ENCODE data around the gene LILRB1. TPM values are rescaled to one million over a fixed set of nuclear protein-coding genes. Genes with fewer than 3 reads are reported as not detected.

The LILRB1 gene
- total RNA-seq, 1 donor from 2014 or later, result 23.6 TPM

DNA sequence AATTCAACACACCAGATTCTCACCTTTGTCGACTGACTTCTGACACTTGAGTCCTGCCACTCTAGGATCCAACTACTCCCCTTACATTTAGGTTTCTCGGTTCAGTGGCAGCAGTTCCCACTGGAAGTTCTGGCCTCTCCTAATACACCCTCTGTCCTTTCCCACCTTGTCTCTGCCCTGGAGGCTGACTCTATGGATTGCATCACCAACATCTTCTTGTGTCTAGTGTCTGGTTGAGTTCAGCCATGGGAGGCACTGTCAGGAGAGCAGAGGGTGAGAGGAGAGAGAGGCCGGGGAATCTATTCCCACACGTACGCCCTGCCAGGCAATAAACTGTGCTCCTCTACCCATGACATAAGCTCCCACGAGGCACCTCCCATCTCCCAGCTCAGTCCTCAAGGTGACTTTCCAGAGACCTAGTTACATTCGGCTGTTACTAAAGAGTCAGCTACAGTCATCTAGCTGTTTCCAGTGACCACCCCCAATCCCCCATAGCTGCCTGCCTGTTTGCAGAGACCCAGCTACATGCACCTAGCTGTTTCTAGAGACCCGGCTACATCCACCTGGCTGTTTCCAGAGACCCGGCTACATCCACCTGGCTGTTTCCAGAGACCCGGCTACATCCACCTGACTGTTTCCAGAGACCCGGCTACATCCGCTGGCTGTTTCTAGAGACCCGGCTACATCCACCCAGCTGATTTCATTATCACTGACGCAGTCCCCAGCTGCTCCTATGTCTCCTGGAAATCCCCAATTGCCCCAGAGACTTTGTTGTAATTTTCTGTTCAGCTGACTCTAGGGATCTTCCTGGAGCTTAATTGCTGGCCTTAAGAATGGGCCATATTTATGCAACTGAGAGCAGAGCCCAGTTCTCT lies 24.4 kb downstream of the LILRB1 start:
- intact Hi-C loops (cut with DNase I), result no loop called here
- TF ChIP-seq, protein P1, sequence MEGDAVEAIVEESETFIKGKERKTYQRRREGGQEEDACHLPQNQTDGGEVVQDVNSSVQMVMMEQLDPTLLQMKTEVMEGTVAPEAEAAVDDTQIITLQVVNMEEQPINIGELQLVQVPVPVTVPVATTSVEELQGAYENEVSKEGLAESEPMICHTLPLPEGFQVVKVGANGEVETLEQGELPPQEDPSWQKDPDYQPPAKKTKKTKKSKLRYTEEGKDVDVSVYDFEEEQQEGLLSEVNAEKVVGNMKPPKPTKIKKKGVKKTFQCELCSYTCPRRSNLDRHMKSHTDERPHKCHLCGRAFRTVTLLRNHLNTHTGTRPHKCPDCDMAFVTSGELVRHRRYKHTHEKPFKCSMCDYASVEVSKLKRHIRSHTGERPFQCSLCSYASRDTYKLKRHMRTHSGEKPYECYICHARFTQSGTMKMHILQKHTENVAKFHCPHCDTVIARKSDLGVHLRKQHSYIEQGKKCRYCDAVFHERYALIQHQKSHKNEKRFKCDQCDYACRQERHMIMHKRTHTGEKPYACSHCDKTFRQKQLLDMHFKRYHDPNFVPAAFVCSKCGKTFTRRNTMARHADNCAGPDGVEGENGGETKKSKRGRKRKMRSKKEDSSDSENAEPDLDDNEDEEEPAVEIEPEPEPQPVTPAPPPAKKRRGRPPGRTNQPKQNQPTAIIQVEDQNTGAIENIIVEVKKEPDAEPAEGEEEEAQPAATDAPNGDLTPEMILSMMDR (IDR thresholded peaks at IDR 0.05), result no peak
- peak; percentile 49 for ATAC-seq

DNA sequence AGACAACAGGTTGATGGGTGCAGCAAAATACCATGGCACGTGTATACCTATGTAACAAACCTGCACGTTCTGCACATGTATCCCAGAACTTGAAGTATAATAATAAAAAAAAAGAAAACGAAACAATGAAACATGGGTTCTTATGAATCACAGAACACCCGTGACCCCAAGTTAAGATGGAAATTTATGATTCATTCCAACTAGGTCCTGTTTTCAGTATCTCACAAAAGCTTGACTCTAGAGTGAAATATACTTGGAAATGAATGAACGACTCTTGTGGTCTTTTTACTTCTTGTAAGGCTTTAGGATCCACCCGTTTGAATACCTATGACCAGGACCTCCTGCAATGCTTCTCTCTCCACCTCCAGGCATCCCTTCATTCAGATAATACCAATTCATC lies 29.0 kb downstream of the LILRB1 start:
- ATAC-seq (no peak), DNase-seq (no peak)

More for the DNA sequence above, 24.4 kb downstream of the LILRB1 start:
- no peak overlapping the region for H3K27ac ChIP-seq
- no peaks in the 10 kb centered on the region for H3K9me3 ChIP-seq
- DNase-seq, result no peak
- H3K4me3 ChIP-seq, result no peak overlapping the region
- peaks cover 12% of the 10 kb centered on the region for H3K27me3 ChIP-seq
- H3K4me1 ChIP-seq, result no peaks in the 10 kb centered on the region
- H3K36me3 ChIP-seq, result no peaks in the 10 kb centered on the region

DNA sequence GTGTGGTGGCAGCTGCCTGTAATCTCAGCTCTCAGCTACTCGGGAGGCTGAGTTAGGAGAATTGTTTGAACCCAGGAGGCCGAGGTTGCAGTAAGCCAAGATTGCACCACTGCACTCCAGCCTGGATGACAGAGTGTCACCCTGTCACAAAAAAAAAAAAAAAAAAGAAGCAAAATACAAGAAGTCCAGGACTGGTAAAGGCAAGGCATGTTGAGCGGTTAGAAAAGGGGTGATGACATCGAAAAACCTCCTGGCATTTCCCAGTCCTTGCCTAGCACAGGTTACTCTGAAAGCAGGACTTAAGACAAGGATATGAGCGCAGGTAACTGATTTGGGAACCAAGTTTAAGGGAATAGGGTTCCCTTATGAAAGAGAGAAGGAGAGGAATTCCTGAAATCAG lies 30.0 kb downstream of the LILRB1 start:
- peaks cover 16% of the 10 kb centered on the region for H3K27me3 ChIP-seq
- DNase-seq, result no peak
- TF ChIP-seq, protein P1 (IDR thresholded peaks at IDR 0.05), result no peak
- no peak overlapping the region for H3K27ac ChIP-seq
- no peaks in the 10 kb centered on the region for H3K36me3 ChIP-seq
- intact Hi-C loops (cut with DNase I), result no loop called here
- H3K9me3 ChIP-seq, result no peaks in the 10 kb centered on the region
- no peak overlapping the region for H3K4me3 ChIP-seq
- H3K4me1 ChIP-seq, result no peaks in the 10 kb centered on the region
- peak; percentile 33 for ATAC-seq

More for the DNA sequence above, 29.0 kb downstream of the LILRB1 start:
- Histone ChIP-seq H3K4me3 (no peak overlapping the region), H3K27me3 (peaks cover 16% of the 10 kb centered on the region), H3K9me3 (no peaks in the 10 kb centered on the region), H3K4me1 (no peaks in the 10 kb centered on the region), H3K36me3 (no peaks in the 10 kb centered on the region), H3K27ac (no peak overlapping the region)
- intact Hi-C loops (cut with DNase I), result no loop called here
- TF ChIP-seq, protein P1 (IDR thresholded peaks at IDR 0.05), result no peak

DNA sequence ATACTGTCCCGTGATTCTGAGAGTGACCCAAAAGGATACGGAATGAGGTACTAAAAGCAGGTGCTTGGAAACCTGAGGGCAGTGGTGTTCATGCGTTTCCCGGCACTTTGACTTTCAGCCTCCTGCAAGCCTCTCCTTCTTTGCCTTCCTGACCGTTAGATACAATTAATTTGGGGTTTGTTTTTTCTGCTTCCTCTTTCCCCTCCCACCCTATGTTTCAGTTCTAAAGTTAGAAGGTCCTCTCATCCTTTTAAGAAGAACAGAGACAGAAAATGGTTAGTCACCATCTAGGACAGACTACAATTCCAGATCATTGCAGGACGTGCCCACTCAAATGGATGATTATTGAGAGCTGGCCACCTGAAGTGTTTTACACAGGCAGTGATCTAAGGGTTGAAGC lies 30.7 kb downstream of the LILRB1 start:
- no peaks in the 10 kb centered on the region for H3K9me3 ChIP-seq
- H3K4me1 ChIP-seq, result no peaks in the 10 kb centered on the region
- peaks cover 16% of the 10 kb centered on the region for H3K27me3 ChIP-seq
- intact Hi-C loops (cut with DNase I), result no loop called here
- ATAC-seq (peak; percentile 38), DNase-seq (no peak)
- TF ChIP-seq, protein P1 (IDR thresholded peaks at IDR 0.05), result no peak
- H3K27ac ChIP-seq, result no peak overlapping the region
- H3K4me3 ChIP-seq, result no peak overlapping the region
- H3K36me3 ChIP-seq, result no peaks in the 10 kb centered on the region

DNA sequence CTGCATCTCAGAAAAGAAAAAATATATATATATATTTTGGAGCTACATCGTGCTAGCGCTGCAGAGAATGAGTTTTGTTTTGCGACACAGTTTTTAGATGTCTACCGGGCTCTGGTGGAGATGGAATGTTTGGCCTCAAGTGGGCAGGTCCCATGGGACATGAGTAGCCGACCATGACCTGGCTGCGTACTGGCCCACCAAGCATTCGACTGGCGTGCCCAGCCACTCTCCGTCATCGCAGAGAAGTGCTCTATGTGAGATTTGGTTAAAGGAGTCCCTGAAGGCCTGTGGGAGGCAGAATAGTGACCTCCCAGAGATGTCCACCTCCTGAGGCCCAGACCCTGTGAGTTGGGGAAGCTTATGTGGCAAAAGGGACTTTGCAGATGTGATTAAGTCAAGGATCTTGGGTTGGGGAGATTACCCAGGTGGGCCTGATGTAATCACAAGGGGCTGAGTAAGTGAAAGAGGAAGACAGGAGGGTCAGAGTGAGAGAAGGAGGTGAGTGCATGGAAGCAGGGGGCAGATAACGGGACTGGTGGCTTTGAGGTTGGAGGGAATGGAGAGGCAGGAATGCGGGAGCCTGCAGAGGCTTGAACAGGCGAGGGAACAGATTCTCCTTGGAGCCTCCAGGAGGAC lies 31.7 kb downstream of the LILRB1 start:
- TF ChIP-seq, protein P1 (IDR thresholded peaks at IDR 0.05), result no peak
- DNase-seq, result no peak
- H3K27me3 ChIP-seq, result peaks cover 16% of the 10 kb centered on the region
- no peak for ATAC-seq
- H3K4me3 ChIP-seq, result no peak overlapping the region
- H3K4me1 ChIP-seq, result no peaks in the 10 kb centered on the region
- no peaks in the 10 kb centered on the region for H3K36me3 ChIP-seq
- intact Hi-C loops (cut with DNase I), result no loop called here
- no peak overlapping the region for H3K27ac ChIP-seq
- no peaks in the 10 kb centered on the region for H3K9me3 ChIP-seq
